ENCODE data around the gene GTSF1L. TPM values are rescaled to one million over a fixed set of nuclear protein-coding genes. Genes with fewer than 3 reads are reported as not detected.

GTSF1L gene
- not detected in 2 replicates for total RNA-seq

GRCh38 chr20:43726811-43727338, at the start of gene GTSF1L:
GTSF1L (minus strand) TSS chr20:43727002; CDS start chr20:43726694, 308 bp downstream.

Other genes with a start within 250 kb of the GTSF1L start
- gene L3MBTL1, start 219.3 kb downstream of the GTSF1L start, total RNA-seq: 4.6 and 5.3 TPM in 2 replicates
- gene SGK2, start 168.0 kb downstream of the GTSF1L start, total RNA-seq: not detected in 2 replicates
- 12.9 and 15.0 TPM in 2 replicates for gene IFT52, start 136.1 kb downstream of the GTSF1L start, total RNA-seq
- gene MYBL2, start 59.9 kb downstream of the GTSF1L start, total RNA-seq: 38.6 and 47.8 TPM in 2 replicates
- gene TOX2, start 187.8 kb upstream of the GTSF1L start, total RNA-seq: 1.3 and 1.6 TPM in 2 replicates